GM23248 (cell line): ENCODE data around the gene ZNF438.

Experiments used
- EZH2 ChIP-seq: fragments of 200-600 bp; sonication (generic); IDR thresholded peaks from 2 replicates; pipeline ENCODE4 v1.6.1; 2018; ENCODE audit warnings: antibody characterized with exemption, mild to moderate bottlenecking; ENCODE audit not compliant: insufficient read depth, poor library complexity, severe bottlenecking
- EZH2phosphoT487 ChIP-seq: fragments of 200-600 bp; sonication (generic); IDR thresholded peaks from 2 replicates; pipeline ENCODE4 v1.6.1; 2018; ENCODE audit warnings: antibody characterized with exemption, moderate library complexity, mild to moderate bottlenecking, low read depth; ENCODE audit not compliant: insufficient read depth

- no peak for TF ChIP-seq EZH2phosphoT487
- TF ChIP-seq EZH2 = no peak
Measured at GRCh38 chr10:30987463-30987862, 44.2 kb downstream of the ZNF438 start.
